WTC11 (cell line): Measurements from ENCODE around the gene EGFR.

ENCODE experiments used
- ARID4B ChIP-seq: sonication (generic); formaldehyde crosslinking; IDR thresholded peaks from 2 replicates; pipeline ENCODE4 v1.8.0; 2023; ENCODE audit warnings: missing genetic modification reagents, mild to moderate bottlenecking, borderline replicate concordance
- CREB1 ChIP-seq: sonication (generic); formaldehyde crosslinking; IDR thresholded peaks from 2 replicates; pipeline ENCODE4 v1.8.0; 2023; ENCODE audit warnings: mild to moderate bottlenecking, missing genetic modification reagents
- MLX ChIP-seq: sonication (generic); formaldehyde crosslinking; IDR thresholded peaks from 2 replicates; pipeline ENCODE4 v1.8.1; 2023; ENCODE audit warnings: mild to moderate bottlenecking, missing genetic modification reagents, moderate library complexity
- ZNF425 ChIP-seq: fragments of 250-450 bp; sonication (Bioruptor Pico); conservative IDR thresholded peaks from 2 replicates; pipeline ENCODE4 v1.9.0; 2021; ENCODE audit warnings: mild to moderate bottlenecking
- TF ChIP-seq, protein P1 (sequence below): fragments of 200-600 bp; IDR thresholded peaks from 2 replicates; pipeline ENCODE4 v1.8.0; 2022; ENCODE audit warnings: antibody characterized with exemption

DNA sequence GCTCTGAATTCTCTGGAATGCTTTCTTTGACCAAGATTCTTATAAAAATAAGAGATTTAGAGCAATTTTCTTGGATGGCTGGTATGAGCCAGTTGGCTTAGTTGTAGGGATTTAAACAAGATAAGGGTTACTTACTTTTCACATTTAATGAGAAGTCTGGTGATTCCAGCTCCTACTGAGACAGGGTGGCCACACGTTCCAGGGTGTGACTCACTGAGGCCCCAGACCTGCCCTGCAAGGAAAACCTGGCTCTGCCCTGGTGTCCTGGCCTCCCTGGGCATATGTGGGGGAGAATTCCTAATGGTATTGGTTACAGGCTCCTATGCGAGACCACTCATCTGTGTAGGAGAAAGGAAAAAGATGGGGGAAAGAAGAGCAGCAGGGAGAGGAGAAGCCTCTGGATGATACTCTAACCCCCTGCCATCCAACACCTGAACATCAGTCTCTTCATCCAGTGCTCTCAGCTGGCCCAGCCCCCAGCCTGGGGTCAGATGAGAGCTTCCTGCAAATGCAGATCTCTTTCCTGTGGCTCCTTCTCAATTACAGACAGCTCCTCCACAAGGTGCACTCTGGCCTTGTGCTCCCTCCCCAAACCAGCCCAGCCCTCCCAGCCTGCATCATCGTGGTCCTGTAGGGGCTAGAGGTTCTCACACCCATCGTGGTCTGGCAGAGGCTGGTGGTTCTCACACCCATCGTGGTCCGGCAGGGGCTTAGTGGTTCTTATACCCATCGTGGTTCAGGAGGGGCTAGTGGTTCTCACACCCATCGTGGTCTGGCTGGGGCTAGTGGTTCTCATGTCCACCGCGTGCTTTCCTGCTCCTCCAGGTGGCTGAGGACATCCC, 139.9 kb downstream of the EGFR start:
- TF ChIP-seq CREB1 (CRISPR knock-in tag): no peak
- TF ChIP-seq ZNF425 (CRISPR knock-in tag): no peak
- TF ChIP-seq, protein P1, sequence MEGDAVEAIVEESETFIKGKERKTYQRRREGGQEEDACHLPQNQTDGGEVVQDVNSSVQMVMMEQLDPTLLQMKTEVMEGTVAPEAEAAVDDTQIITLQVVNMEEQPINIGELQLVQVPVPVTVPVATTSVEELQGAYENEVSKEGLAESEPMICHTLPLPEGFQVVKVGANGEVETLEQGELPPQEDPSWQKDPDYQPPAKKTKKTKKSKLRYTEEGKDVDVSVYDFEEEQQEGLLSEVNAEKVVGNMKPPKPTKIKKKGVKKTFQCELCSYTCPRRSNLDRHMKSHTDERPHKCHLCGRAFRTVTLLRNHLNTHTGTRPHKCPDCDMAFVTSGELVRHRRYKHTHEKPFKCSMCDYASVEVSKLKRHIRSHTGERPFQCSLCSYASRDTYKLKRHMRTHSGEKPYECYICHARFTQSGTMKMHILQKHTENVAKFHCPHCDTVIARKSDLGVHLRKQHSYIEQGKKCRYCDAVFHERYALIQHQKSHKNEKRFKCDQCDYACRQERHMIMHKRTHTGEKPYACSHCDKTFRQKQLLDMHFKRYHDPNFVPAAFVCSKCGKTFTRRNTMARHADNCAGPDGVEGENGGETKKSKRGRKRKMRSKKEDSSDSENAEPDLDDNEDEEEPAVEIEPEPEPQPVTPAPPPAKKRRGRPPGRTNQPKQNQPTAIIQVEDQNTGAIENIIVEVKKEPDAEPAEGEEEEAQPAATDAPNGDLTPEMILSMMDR: no peak
- no peak for TF ChIP-seq ARID4B (CRISPR knock-in tag)
- no peak for TF ChIP-seq MLX
